Prostate gland (tissue), 2 donors: Measurements from ENCODE around the gene ARHGAP26.

Experiments
- CTCF ChIP-seq, 4 experiments: fragments of 200-600 bp in 2 of 4; fragments of 450-650 bp in 2 of 4; sonication (generic) in 2 of 4; IDR thresholded peaks; 1 replicate in 3 of 4; 2 replicates in 1 of 4; pipeline ENCODE4 v1.5.1; 2016 to 2019; ENCODE audit warnings: antibody characterized with exemption in 4 of 4, mild to moderate bottlenecking in 2 of 4, moderate library complexity in 2 of 4
- POLR2A ChIP-seq: fragments of 450-650 bp; IDR thresholded peaks from one replicate; pipeline ENCODE4 v1.6.1; 2016; ENCODE audit warnings: antibody characterized with exemption, mild to moderate bottlenecking

GRCh38 chr5:143168921-143169810 lies 399.0 kb downstream of the ARHGAP26 start:
- TF ChIP-seq CTCF (IDR thresholded peaks at IDR 0.05), result no peak
- TF ChIP-seq POLR2A, result no peak
